HEK293 (cell line): ENCODE measurements around the gene SNN.

Source experiments
- GLI2 ChIP-seq: fragments of 450-650 bp; formaldehyde crosslinking; IDR thresholded peaks from 2 replicates; pipeline ENCODE4; 2017; ENCODE audit warnings: missing biosample characterization, missing genetic modification characterization, low read depth, borderline replicate concordance
- HOXD13 ChIP-seq: sonication (generic); formaldehyde crosslinking; IDR thresholded peaks from 2 replicates; pipeline ENCODE4 v1.8.0; 2022; ENCODE audit warnings: missing genetic modification reagents, borderline replicate concordance
- PRDM1 ChIP-seq: fragments of 450-650 bp; formaldehyde crosslinking; IDR thresholded peaks from 2 replicates; pipeline ENCODE4; 2016; ENCODE audit warnings: missing biosample characterization, missing genetic modification characterization
- SALL2 ChIP-seq: fragments of 450-650 bp; formaldehyde crosslinking; IDR thresholded peaks from 2 replicates; pipeline ENCODE4 v1.5.0; 2017; ENCODE audit warnings: missing biosample characterization, mild to moderate bottlenecking, missing genetic modification characterization, borderline replicate concordance
- SP7 ChIP-seq: fragments of 450-650 bp; formaldehyde crosslinking; IDR thresholded peaks from 2 replicates; pipeline ENCODE4 v1.5.1; 2016; ENCODE audit warnings: missing biosample characterization, missing genetic modification characterization
- ZBTB1 ChIP-seq: fragments of 450-650 bp; formaldehyde crosslinking; IDR thresholded peaks from 2 replicates; pipeline ENCODE4 v1.5.1; 2016; ENCODE audit warnings: missing biosample characterization, missing genetic modification characterization
- ZBTB21 ChIP-seq: fragments of 450-650 bp; formaldehyde crosslinking; IDR thresholded peaks from 2 replicates; pipeline ENCODE4 v1.5.1; 2017; ENCODE audit warnings: missing biosample characterization, missing genetic modification characterization
- ZIC2 ChIP-seq: fragments of 450-650 bp; formaldehyde crosslinking; IDR thresholded peaks from 2 replicates; pipeline ENCODE4 v1.5.1; 2016; ENCODE audit warnings: missing biosample characterization, missing genetic modification characterization
- ZNF10 ChIP-seq: fragments of 450-650 bp; formaldehyde crosslinking; IDR thresholded peaks from 2 replicates; pipeline ENCODE4 v1.5.1; 2017; ENCODE audit warnings: missing biosample characterization, missing genetic modification characterization
- ZNF138 ChIP-seq: fragments of 450-650 bp; formaldehyde crosslinking; IDR thresholded peaks from 2 replicates; pipeline ENCODE4 v1.5.1; 2016; ENCODE audit warnings: missing biosample characterization, missing genetic modification characterization, borderline replicate concordance
- ZNF292 ChIP-seq: fragments of 450-650 bp; formaldehyde crosslinking; IDR thresholded peaks from 2 replicates; pipeline ENCODE4 v1.5.1; 2016; ENCODE audit warnings: low read depth, missing biosample characterization, missing genetic modification characterization, borderline replicate concordance
- ZNF335 ChIP-seq: fragments of 450-650 bp; formaldehyde crosslinking; conservative IDR thresholded peaks from 2 replicates; pipeline ENCODE4 v1.5.1; 2016; ENCODE audit warnings: missing biosample characterization, missing genetic modification characterization
- ZNF350 ChIP-seq: fragments of 450-650 bp; formaldehyde crosslinking; IDR thresholded peaks from 2 replicates; pipeline ENCODE4 v1.5.0; 2017; ENCODE audit warnings: missing biosample characterization, mild to moderate bottlenecking, missing genetic modification characterization
- ZNF354C ChIP-seq: fragments of 450-650 bp; formaldehyde crosslinking; IDR thresholded peaks from 2 replicates; pipeline ENCODE4 v1.5.1; 2016; ENCODE audit warnings: missing biosample characterization, missing genetic modification characterization, low read depth, borderline replicate concordance
- ZNF391 ChIP-seq: fragments of 450-650 bp; formaldehyde crosslinking; IDR thresholded peaks from 2 replicates; pipeline ENCODE4 v1.5.1; 2016; ENCODE audit warnings: low read depth, missing biosample characterization, missing genetic modification characterization, borderline replicate concordance
- ZNF501 ChIP-seq: fragments of 450-650 bp; formaldehyde crosslinking; IDR thresholded peaks from 2 replicates; pipeline ENCODE4 v1.5.1; 2016; ENCODE audit warnings: missing biosample characterization, missing genetic modification characterization
- ZNF514 ChIP-seq: fragments of 450-650 bp; formaldehyde crosslinking; IDR thresholded peaks from 2 replicates; pipeline ENCODE4 v1.5.1; 2016; ENCODE audit warnings: missing biosample characterization, missing genetic modification characterization
- ZNF544 ChIP-seq: fragments of 450-650 bp; formaldehyde crosslinking; IDR thresholded peaks from 2 replicates; pipeline ENCODE4 v1.5.0; 2017; ENCODE audit warnings: missing biosample characterization, missing genetic modification characterization
- ZNF560 ChIP-seq: fragments of 450-650 bp; formaldehyde crosslinking; IDR thresholded peaks from 2 replicates; pipeline ENCODE4 v1.5.1; 2017; ENCODE audit warnings: missing biosample characterization, missing genetic modification characterization, borderline replicate concordance
- ZNF792 ChIP-seq: fragments of 450-650 bp; formaldehyde crosslinking; IDR thresholded peaks from 2 replicates; pipeline ENCODE4 v1.5.1; 2016; ENCODE audit warnings: missing biosample characterization, missing genetic modification characterization
- TF ChIP-seq, protein P1 (sequence below): fragments of 450-650 bp; formaldehyde crosslinking; IDR thresholded peaks from 2 replicates; pipeline ENCODE4 v1.5.1; 2016; ENCODE audit warnings: missing biosample characterization, missing genetic modification characterization
- TF ChIP-seq, protein P2 (sequence below): fragments of 450-650 bp; formaldehyde crosslinking; IDR thresholded peaks from 2 replicates; pipeline ENCODE4 v1.5.1; 2016; ENCODE audit warnings: missing biosample characterization, missing genetic modification characterization
- TF ChIP-seq, protein P3 (sequence below): fragments of 450-650 bp; formaldehyde crosslinking; IDR thresholded peaks from 2 replicates; pipeline ENCODE4 v1.5.1; 2016; ENCODE audit warnings: missing biosample characterization, missing genetic modification characterization
- TF ChIP-seq, protein P4 (sequence below): fragments of 450-650 bp; IDR thresholded peaks from 2 replicates; pipeline ENCODE4 v1.5.1; 2018; ENCODE audit warnings: missing biosample characterization, mild to moderate bottlenecking, missing genetic modification characterization
- TF ChIP-seq, protein P5 (sequence below): fragments of 450-650 bp; formaldehyde crosslinking; IDR thresholded peaks from 2 replicates; pipeline ENCODE4; 2016; ENCODE audit warnings: missing biosample characterization, missing genetic modification characterization
- TF ChIP-seq, protein P6 (sequence below): fragments of 450-650 bp; formaldehyde crosslinking; IDR thresholded peaks from 2 replicates; pipeline ENCODE4 v1.5.1; 2016; ENCODE audit warnings: missing biosample characterization, missing genetic modification characterization
- TF ChIP-seq, protein P7 (sequence below): fragments of 450-650 bp; formaldehyde crosslinking; IDR thresholded peaks from 2 replicates; pipeline ENCODE4 v1.5.1; 2016; ENCODE audit warnings: missing biosample characterization, missing genetic modification characterization

The SNN gene

DNA sequence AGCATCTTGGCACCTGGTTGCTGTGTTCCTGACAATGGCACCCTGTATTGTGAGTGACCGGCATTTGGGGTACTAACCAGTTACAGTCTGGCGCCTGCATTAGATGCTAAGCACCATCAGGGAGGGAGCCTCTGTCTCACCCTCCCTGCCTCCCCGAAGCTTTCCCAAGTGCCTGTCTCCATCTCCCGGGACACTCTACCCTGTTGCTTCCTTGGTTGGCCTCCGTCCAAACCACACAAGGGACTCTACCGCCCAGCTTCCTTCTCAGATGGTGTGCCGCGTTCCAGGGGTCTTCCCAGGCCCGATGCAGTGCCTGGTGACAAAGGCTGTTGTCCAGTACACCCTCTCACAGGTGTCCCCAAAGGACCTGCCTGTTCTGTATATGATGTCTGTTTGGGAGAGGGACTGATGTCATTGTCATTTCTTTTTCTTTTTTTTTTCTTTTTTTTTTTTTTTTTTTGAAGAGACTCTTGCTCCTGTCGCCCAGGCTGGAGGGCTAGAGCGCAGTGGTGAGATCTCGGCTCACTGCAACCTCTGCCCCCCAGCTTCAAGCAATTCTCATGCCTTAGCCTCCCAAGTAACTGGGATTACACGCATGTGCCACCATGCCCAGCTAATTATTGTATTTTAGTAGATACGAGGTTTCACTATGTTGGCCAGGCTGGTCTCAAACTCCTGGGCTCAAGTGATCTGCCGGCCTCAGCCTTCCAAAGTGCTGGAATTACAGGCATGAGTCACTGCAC is 6.7 kb downstream of the SNN start (continued):
- TF ChIP-seq, protein P1, sequence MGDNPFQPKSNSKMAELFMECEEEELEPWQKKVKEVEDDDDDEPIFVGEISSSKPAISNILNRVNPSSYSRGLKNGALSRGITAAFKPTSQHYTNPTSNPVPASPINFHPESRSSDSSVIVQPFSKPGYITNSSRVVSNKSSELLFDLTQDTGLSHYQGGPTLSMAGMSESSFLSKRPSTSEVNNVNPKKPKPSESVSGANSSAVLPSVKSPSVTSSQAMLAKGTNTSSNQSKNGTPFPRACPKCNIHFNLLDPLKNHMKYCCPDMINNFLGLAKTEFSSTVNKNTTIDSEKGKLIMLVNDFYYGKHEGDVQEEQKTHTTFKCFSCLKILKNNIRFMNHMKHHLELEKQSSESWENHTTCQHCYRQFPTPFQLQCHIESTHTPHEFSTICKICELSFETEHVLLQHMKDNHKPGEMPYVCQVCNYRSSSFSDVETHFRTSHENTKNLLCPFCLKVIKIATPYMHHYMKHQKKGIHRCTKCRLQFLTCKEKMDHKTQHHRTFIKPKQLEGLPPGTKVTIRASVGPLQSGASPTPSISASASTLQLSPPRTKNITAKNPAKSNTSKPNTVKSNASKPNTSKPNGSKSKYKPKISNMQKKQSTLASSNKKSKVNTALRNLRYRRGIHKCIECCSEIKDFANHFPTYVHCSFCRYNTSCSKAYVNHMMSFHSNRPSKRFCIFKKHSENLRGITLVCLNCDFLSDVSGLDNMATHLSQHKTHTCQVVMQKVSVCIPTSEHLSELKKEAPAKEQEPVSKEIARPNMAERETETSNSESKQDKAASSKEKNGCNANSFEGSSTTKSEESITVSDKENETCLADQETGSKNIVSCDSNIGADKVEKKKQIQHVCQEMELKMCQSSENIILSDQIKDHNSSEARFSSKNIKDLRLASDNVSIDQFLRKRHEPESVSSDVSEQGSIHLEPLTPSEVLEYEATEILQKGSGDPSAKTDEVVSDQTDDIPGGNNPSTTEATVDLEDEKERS (tag by site-specific recombination): no peak
- TF ChIP-seq ZNF792 (tag by site-specific recombination) (no peak), SP7 (tag by site-specific recombination) (0 out of 2 replicates have a peak, but pooled peaks have one; percentile 9), GLI2 (tag by site-specific recombination) (no peak), ZBTB21 (tag by site-specific recombination) (no peak), ZNF544 (no peak), HOXD13 (CRISPR knock-in tag) (no peak), ZBTB1 (no peak), ZNF292 (tag by site-specific recombination) (no peak), ZIC2 (tag by site-specific recombination) (peak; percentile 66), PRDM1 (tag by site-specific recombination) (no peak), ZNF391 (tag by site-specific recombination) (no peak), ZNF138 (tag by site-specific recombination) (no peak), ZNF560 (tag by site-specific recombination) (no peak), ZNF335 (peak; percentile 80), ZNF501 (tag by site-specific recombination) (no peak), ZNF10 (tag by site-specific recombination) (no peak), SALL2 (tag by site-specific recombination) (no peak), ZNF354C (no peak), ZNF514 (tag by site-specific recombination) (no peak), ZNF350 (tag by site-specific recombination) (no peak)
- TF ChIP-seq, protein P2, sequence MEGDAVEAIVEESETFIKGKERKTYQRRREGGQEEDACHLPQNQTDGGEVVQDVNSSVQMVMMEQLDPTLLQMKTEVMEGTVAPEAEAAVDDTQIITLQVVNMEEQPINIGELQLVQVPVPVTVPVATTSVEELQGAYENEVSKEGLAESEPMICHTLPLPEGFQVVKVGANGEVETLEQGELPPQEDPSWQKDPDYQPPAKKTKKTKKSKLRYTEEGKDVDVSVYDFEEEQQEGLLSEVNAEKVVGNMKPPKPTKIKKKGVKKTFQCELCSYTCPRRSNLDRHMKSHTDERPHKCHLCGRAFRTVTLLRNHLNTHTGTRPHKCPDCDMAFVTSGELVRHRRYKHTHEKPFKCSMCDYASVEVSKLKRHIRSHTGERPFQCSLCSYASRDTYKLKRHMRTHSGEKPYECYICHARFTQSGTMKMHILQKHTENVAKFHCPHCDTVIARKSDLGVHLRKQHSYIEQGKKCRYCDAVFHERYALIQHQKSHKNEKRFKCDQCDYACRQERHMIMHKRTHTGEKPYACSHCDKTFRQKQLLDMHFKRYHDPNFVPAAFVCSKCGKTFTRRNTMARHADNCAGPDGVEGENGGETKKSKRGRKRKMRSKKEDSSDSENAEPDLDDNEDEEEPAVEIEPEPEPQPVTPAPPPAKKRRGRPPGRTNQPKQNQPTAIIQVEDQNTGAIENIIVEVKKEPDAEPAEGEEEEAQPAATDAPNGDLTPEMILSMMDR (tag by site-specific recombination): no peak
- TF ChIP-seq, protein P3, sequence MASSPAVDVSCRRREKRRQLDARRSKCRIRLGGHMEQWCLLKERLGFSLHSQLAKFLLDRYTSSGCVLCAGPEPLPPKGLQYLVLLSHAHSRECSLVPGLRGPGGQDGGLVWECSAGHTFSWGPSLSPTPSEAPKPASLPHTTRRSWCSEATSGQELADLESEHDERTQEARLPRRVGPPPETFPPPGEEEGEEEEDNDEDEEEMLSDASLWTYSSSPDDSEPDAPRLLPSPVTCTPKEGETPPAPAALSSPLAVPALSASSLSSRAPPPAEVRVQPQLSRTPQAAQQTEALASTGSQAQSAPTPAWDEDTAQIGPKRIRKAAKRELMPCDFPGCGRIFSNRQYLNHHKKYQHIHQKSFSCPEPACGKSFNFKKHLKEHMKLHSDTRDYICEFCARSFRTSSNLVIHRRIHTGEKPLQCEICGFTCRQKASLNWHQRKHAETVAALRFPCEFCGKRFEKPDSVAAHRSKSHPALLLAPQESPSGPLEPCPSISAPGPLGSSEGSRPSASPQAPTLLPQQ (tag by site-specific recombination): 0 out of 2 replicates have a peak, but pooled peaks have one; percentile 18
- TF ChIP-seq, protein P4, sequence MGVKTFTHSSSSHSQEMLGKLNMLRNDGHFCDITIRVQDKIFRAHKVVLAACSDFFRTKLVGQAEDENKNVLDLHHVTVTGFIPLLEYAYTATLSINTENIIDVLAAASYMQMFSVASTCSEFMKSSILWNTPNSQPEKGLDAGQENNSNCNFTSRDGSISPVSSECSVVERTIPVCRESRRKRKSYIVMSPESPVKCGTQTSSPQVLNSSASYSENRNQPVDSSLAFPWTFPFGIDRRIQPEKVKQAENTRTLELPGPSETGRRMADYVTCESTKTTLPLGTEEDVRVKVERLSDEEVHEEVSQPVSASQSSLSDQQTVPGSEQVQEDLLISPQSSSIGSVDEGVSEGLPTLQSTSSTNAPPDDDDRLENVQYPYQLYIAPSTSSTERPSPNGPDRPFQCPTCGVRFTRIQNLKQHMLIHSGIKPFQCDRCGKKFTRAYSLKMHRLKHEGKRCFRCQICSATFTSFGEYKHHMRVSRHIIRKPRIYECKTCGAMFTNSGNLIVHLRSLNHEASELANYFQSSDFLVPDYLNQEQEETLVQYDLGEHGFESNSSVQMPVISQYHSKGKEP: no peak
- TF ChIP-seq, protein P5, sequence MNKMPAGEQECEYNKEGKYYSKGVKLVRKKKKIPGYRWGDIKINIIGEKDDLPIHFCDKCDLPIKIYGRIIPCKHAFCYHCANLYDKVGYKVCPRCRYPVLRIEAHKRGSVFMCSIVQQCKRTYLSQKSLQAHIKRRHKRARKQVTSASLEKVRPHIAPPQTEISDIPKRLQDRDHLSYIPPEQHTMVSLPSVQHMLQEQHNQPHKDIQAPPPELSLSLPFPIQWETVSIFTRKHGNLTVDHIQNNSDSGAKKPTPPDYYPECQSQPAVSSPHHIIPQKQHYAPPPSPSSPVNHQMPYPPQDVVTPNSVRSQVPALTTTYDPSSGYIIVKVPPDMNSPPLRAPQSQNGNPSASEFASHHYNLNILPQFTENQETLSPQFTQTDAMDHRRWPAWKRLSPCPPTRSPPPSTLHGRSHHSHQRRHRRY: no peak
- TF ChIP-seq, protein P6, sequence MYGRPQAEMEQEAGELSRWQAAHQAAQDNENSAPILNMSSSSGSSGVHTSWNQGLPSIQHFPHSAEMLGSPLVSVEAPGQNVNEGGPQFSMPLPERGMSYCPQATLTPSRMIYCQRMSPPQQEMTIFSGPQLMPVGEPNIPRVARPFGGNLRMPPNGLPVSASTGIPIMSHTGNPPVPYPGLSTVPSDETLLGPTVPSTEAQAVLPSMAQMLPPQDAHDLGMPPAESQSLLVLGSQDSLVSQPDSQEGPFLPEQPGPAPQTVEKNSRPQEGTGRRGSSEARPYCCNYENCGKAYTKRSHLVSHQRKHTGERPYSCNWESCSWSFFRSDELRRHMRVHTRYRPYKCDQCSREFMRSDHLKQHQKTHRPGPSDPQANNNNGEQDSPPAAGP (tag by site-specific recombination): no peak
- TF ChIP-seq, protein P7, sequence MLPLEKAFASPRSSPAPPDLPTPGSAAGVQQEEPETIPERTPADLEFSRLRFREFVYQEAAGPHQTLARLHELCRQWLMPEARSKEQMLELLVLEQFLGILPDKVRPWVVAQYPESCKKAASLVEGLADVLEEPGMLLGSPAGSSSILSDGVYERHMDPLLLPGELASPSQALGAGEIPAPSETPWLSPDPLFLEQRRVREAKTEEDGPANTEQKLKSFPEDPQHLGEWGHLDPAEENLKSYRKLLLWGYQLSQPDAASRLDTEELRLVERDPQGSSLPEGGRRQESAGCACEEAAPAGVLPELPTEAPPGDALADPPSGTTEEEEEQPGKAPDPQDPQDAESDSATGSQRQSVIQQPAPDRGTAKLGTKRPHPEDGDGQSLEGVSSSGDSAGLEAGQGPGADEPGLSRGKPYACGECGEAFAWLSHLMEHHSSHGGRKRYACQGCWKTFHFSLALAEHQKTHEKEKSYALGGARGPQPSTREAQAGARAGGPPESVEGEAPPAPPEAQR: no peak
